GM15510 (cell line): ENCODE data around the gene OR2S2.

ENCODE experiments used
- POLR2A ChIP-seq: IDR thresholded peaks from 3 replicates; pipeline ENCODE4 v1.6.1; 2011; ENCODE audit warnings: borderline replicate concordance; ENCODE audit not compliant: insufficient read length; ENCODE audit errors: extremely low read depth

The OR2S2 gene

DNA sequence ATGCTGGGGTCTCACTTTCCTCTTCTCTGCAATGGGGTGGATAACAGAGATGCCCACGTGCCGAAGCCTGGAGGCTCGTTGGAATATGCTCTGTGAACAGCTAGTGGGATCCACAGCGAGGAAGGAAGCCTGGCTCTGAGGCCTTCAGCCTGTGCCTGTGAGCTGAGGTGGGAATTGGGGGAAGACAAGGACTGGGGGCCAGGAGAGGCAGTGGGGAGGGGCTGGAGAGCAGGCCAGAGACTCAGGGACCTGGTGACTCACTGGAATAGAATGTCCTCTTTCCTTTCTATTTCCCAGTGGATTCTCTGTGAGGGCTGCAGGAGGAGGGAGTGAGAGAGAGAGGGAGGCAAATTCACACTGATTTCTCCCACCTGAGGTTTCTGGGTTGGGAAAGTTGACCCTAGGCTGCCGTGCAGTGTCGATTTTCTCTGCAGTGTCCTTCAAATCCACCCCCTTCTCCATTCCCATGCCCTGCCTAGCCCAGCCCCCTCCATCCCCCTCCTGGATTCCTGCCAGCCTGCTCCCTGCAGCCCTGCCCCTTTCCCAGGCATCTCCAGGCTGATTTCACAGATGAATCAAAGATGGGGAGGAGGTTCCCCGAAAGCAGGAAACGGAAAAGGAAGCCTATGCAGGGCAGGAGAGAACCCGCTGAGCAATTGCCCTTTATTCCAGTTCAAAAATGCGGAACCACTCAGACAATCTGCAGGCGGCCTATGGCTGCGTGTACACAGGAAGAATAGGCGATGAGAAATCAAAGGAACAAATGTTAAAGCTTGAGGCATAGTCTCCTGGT, 50.0 kb downstream of the OR2S2 start:
- no peak for TF ChIP-seq POLR2A
